HEK293 (cell line): ENCODE data around the gene METTL23.

Source experiments
- FEZF1 ChIP-seq: fragments of 450-650 bp; formaldehyde crosslinking; IDR thresholded peaks from 2 replicates; pipeline ENCODE4 v1.5.1; 2016; ENCODE audit warnings: missing biosample characterization, missing genetic modification characterization
- GFI1B ChIP-seq: fragments of 450-650 bp; formaldehyde crosslinking; IDR thresholded peaks from 2 replicates; pipeline ENCODE4 v1.5.1; 2016; ENCODE audit warnings: missing biosample characterization, missing genetic modification characterization
- GLI2 ChIP-seq: fragments of 450-650 bp; formaldehyde crosslinking; IDR thresholded peaks from 2 replicates; pipeline ENCODE4; 2017; ENCODE audit warnings: missing biosample characterization, missing genetic modification characterization, low read depth, borderline replicate concordance
- HIC1 ChIP-seq: fragments of 450-650 bp; formaldehyde crosslinking; IDR thresholded peaks from 2 replicates; pipeline ENCODE4 v1.5.1; 2016; ENCODE audit warnings: missing biosample characterization, missing genetic modification characterization
- HOXC10 ChIP-seq: sonication (generic); formaldehyde crosslinking; IDR thresholded peaks from 2 replicates; pipeline ENCODE4 v1.8.1; 2023; ENCODE audit warnings: mild to moderate bottlenecking, missing genetic modification reagents
- MZF1 ChIP-seq: fragments of 450-650 bp; formaldehyde crosslinking; IDR thresholded peaks from 2 replicates; pipeline ENCODE4 v1.5.1; 2017; ENCODE audit warnings: missing biosample characterization, missing genetic modification characterization, borderline replicate concordance
- OVOL3 ChIP-seq: fragments of 450-650 bp; formaldehyde crosslinking; IDR thresholded peaks from 2 replicates; pipeline ENCODE4 v1.5.1; 2016; ENCODE audit warnings: missing biosample characterization, missing genetic modification characterization
- PRDM1 ChIP-seq: fragments of 450-650 bp; formaldehyde crosslinking; IDR thresholded peaks from 2 replicates; pipeline ENCODE4; 2016; ENCODE audit warnings: missing biosample characterization, missing genetic modification characterization
- PRDM2 ChIP-seq: fragments of 450-650 bp; formaldehyde crosslinking; IDR thresholded peaks from 2 replicates; pipeline ENCODE4 v1.5.1; 2016; ENCODE audit warnings: missing biosample characterization, missing genetic modification characterization, borderline replicate concordance
- SP7 ChIP-seq: fragments of 450-650 bp; formaldehyde crosslinking; IDR thresholded peaks from 2 replicates; pipeline ENCODE4 v1.5.1; 2016; ENCODE audit warnings: missing biosample characterization, missing genetic modification characterization
- ZFP69B ChIP-seq: fragments of 450-650 bp; formaldehyde crosslinking; IDR thresholded peaks from 2 replicates; pipeline ENCODE4 v1.5.1; 2016; ENCODE audit warnings: missing biosample characterization, missing genetic modification characterization
- ZNF114 ChIP-seq: fragments of 450-650 bp; formaldehyde crosslinking; IDR thresholded peaks from 2 replicates; pipeline ENCODE4 v1.5.0; 2017; ENCODE audit warnings: missing biosample characterization, missing genetic modification characterization
- ZNF157 ChIP-seq: fragments of 450-650 bp; formaldehyde crosslinking; IDR thresholded peaks from 2 replicates; pipeline ENCODE4 v1.5.1; 2016; ENCODE audit warnings: missing biosample characterization, missing genetic modification characterization
- ZNF19 ChIP-seq: fragments of 450-650 bp; formaldehyde crosslinking; IDR thresholded peaks from 2 replicates; pipeline ENCODE4; 2016; ENCODE audit warnings: missing biosample characterization, missing genetic modification characterization, low read depth
- ZNF211 ChIP-seq: fragments of 450-650 bp; formaldehyde crosslinking; IDR thresholded peaks from 2 replicates; pipeline ENCODE4 v1.5.1; 2016; ENCODE audit warnings: low read depth, missing biosample characterization, missing genetic modification characterization
- ZNF280D ChIP-seq: fragments of 450-650 bp; formaldehyde crosslinking; IDR thresholded peaks from 2 replicates; pipeline ENCODE4 v1.5.1; 2016; ENCODE audit warnings: missing biosample characterization, missing genetic modification characterization
- ZNF302 ChIP-seq: fragments of 450-650 bp; formaldehyde crosslinking; IDR thresholded peaks from 2 replicates; pipeline ENCODE4 v1.5.1; 2016; ENCODE audit warnings: missing biosample characterization, missing genetic modification characterization, low read depth
- ZNF416 ChIP-seq: fragments of 450-650 bp; formaldehyde crosslinking; IDR thresholded peaks from 2 replicates; pipeline ENCODE4 v1.5.1; 2016; ENCODE audit warnings: missing biosample characterization, missing genetic modification characterization
- ZNF510 ChIP-seq: fragments of 450-650 bp; formaldehyde crosslinking; IDR thresholded peaks from 2 replicates; pipeline ENCODE4 v1.5.1; 2018; ENCODE audit warnings: mild to moderate bottlenecking, missing genetic modification characterization, missing biosample characterization; ENCODE audit not compliant: insufficient replicate concordance
- ZNF513 ChIP-seq: fragments of 450-650 bp; IDR thresholded peaks from 2 replicates; pipeline ENCODE4 v1.5.1; 2018; ENCODE audit warnings: missing biosample characterization, missing genetic modification characterization
- ZNF629 ChIP-seq: fragments of 450-650 bp; formaldehyde crosslinking; IDR thresholded peaks from 2 replicates; pipeline ENCODE4 v1.5.1; 2017; ENCODE audit warnings: missing biosample characterization, missing genetic modification characterization
- ZNF768 ChIP-seq: fragments of 450-650 bp; formaldehyde crosslinking; IDR thresholded peaks from 2 replicates; pipeline ENCODE4 v1.5.1; 2018; ENCODE audit warnings: missing biosample characterization, mild to moderate bottlenecking, missing genetic modification characterization
- ZNF837 ChIP-seq: fragments of 450-650 bp; formaldehyde crosslinking; IDR thresholded peaks from 2 replicates; pipeline ENCODE4 v1.5.1; 2016; ENCODE audit warnings: missing biosample characterization, missing genetic modification characterization
- ZSCAN4 ChIP-seq: fragments of 450-650 bp; formaldehyde crosslinking; IDR thresholded peaks from 2 replicates; pipeline ENCODE4 v1.5.1; 2017; ENCODE audit warnings: missing biosample characterization, missing genetic modification characterization

Gene METTL23

GRCh38 chr17:76709077-76709950 lies 17.3 kb upstream of the METTL23 start (continued):
- TF ChIP-seq PRDM2 (tag by site-specific recombination) (no peak), ZSCAN4 (tag by site-specific recombination) (0 out of 2 replicates have a peak, but pooled peaks have one; percentile 11), OVOL3 (tag by site-specific recombination) (no peak), GFI1B (tag by site-specific recombination) (no peak), ZNF302 (no peak), FEZF1 (tag by site-specific recombination) (0 out of 2 replicates have a peak, but pooled peaks have one; percentile 29), ZNF837 (tag by site-specific recombination) (no peak), MZF1 (tag by site-specific recombination) (no peak), PRDM1 (tag by site-specific recombination) (no peak), ZNF629 (peak; percentile 89), GLI2 (no peak; the same call in 1 of the 2 replicates), ZNF211 (no peak), SP7 (peak; percentile 91), ZNF19 (no peak), ZNF157 (tag by site-specific recombination) (no peak), ZNF768 (no peak), ZNF280D (tag by site-specific recombination) (no peak), ZNF510 (tag by site-specific recombination) (no peak), HIC1 (tag by site-specific recombination) (peak; percentile 75), ZNF513 (tag by site-specific recombination) (no peak), HOXC10 (CRISPR knock-in tag) (no peak), ZNF416 (tag by site-specific recombination) (no peak), ZFP69B (tag by site-specific recombination) (peak; percentile 75; the same call in 1 of the 2 replicates), ZNF114 (no peak)
